Tibial artery (tissue), 4 donors: ENCODE measurements around the gene SLC16A11.
A peak's percentile ranks its signal among the peaks of the same experiment; 100 is the strongest.

ENCODE experiments used
- DNase-seq, 2 donors: peaks; one replicate each; pipeline ENCODE4 v3.0.0-alpha.2; 2019
- H3K27ac ChIP-seq, 2 donors: fragments of 200-600 bp; sonication (generic) in 1 of 2; 1 replicate in 1 of 2; 2 replicates in 1 of 2; pipeline ENCODE4 v1.5.1; 2018 to 2019; ENCODE audit warnings: mild to moderate bottlenecking in 1 of 2
- H3K27me3 ChIP-seq, 2 donors: fragments of 200-600 bp; sonication (generic) in 1 of 2; one replicate each; pipeline versions ENCODE4 v1.5.1 to v1.6.0; 2016 to 2019
- H3K36me3 ChIP-seq, 3 donors: fragments of 200-600 bp; sonication (generic) in 2 of 3; one replicate each; pipeline ENCODE4 v1.5.1; 2016 to 2019; ENCODE audit warnings: mild to moderate bottlenecking in 2 of 3
- H3K4me1 ChIP-seq, 4 donors: fragments of 200-600 bp; sonication (generic) in 2 of 4; 1 replicate in 3 of 4; 2 replicates in 1 of 4; pipeline ENCODE4 v1.5.1; 2016 to 2019
- H3K4me3 ChIP-seq, 2 donors: fragments of 200-600 bp; sonication (generic) in 1 of 2; 1 replicate in 1 of 2; 2 replicates in 1 of 2; pipeline ENCODE4 v1.5.1; 2018 to 2019; ENCODE audit warnings: mild to moderate bottlenecking in 2 of 2
- H3K9me3 ChIP-seq, 3 donors: fragments of 200-600 bp; sonication (generic) in 1 of 3; one replicate each; pipeline ENCODE4 v1.5.1; 2016 to 2019
- CTCF ChIP-seq, 2 experiments: fragments of 200-600 bp in 1 of 2; fragments of 450-650 bp in 1 of 2; IDR thresholded peaks; one replicate each; pipeline ENCODE4 v1.5.1; 2017 to 2019; ENCODE audit warnings: antibody characterized with exemption in 2 of 2, mild to moderate bottlenecking in 1 of 2, moderate library complexity in 1 of 2
- intact Hi-C: fragments of 100-400 bp; cut with DNase I; formaldehyde crosslinking; loops from one replicate; pipeline ENCODE4 v1.15.0; 2023; ENCODE audit warnings: low total_unique reads

The SLC16A11 gene

DNA sequence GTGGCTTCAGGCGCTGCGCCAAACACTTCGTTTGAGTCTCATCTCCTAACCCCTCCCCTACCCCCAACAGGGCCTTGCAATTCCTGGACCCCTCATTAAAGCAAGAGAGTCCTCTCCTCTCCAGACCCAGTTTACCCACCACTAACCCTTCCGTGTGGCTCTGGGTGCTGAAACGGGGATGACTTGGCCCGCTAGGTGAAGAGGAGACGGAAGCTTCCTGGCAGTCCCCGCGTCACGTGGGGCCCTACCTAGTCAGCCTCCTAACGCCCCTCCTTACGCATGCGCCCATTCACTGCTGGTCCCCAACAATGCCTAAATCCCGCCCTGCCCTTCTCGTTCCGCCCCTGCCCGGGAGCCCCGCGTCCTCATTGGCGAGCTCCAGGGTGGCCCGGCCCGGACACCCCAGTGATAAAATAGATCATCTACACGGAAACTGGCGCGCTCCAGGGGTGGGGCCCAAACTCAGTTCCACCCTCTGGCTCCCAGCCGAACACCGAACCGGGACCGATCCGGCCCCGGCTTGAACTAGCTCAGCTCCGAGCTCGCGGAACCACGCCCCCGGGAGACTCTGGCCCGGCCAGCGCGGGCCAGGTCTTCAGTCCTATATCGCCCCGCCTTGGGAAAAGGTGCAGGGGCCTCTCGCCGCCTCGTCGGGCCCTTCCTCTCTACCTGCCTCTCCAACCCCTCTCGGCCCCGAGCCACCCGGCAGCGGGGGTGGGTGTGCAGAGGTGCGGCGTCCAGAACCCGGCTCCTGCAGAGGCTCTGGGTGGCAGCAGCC is 8.1 kb downstream of the SLC16A11 start, which contains the start of gene SLC16A13:
TSS of gene SLC16A13 (plus strand) at position 425 of the 778 bp plus-strand sequence. CDS start 368 bp downstream, outside the sequence.
- peak within 1 kb of the TSS; percentile 43 to 51 for H3K4me3 ChIP-seq
- no peaks in the 10 kb centered on the region for H3K9me3 ChIP-seq
- no peaks in the 10 kb centered on the region for H3K36me3 ChIP-seq
- no peak for TF ChIP-seq CTCF (IDR thresholded peaks at IDR 0.05)
- DNase-seq, result peak; percentile 93
- H3K27me3 ChIP-seq, result peaks cover 0 to 58% of the 10 kb centered on the region in 2 donors
- H3K4me1 ChIP-seq, result peaks cover 0 to 19% (median 9%) of the 10 kb centered on the region in 4 donors
- intact Hi-C loops, result no loop called here
- peak within 1 kb of the TSS; percentile 34 to 45 for H3K27ac ChIP-seq

DNA sequence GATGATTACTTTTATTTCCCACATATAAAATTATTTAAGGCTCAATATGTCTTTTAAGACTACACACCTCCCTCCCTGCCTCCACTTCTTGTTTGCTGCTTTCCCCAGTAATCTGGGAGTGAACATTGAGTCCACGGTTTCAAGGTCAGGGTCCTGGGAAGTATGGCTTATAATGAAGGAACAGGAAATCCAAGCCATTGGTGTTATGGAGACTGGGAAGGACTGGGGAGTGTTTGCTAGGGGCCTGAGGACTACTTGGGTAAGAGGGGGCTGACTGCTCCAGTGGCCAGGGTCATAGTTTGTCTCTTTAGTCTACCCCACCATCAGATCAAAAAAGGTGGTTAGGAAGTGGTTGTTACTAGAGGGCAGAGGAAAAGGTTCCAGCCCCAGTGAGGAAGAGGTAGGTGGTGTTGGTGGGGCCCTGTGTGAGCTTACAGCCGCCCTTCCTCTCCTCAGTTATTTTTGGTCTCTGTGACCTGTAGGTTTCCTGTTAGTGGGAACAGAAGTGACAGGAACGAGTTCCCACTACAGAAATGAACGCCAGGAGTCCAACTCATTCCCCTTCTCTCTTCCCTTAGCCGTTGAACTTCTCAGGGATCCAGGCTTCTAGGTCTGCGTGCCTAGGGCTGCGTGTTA is 8.8 kb downstream of the SLC16A11 start:
- Histone ChIP-seq H3K4me1 (peaks cover 0 to 19% (median 9%) of the 10 kb centered on the region in 4 donors), H3K27me3 (peaks cover 0 to 56% of the 10 kb centered on the region in 2 donors), H3K27ac (peak overlapping the region; percentile 34 to 45), H3K4me3 (peak overlapping the region; percentile 43 to 51), H3K36me3 (no peaks in the 10 kb centered on the region), H3K9me3 (no peaks in the 10 kb centered on the region)
- DNase-seq, result no peak
- no peak for TF ChIP-seq CTCF (IDR thresholded peaks at IDR 0.05)
- intact Hi-C loops, result no loop called here

GRCh38 chr17:7029659-7030058 is 14.2 kb downstream of the SLC16A11 start:
- no peak overlapping the region for H3K4me3 ChIP-seq
- no peaks in the 10 kb centered on the region for H3K9me3 ChIP-seq
- H3K36me3 ChIP-seq, result no peaks in the 10 kb centered on the region
- no peak overlapping the region for H3K27ac ChIP-seq
- intact Hi-C loops, result no loop called here
- no peaks in the 10 kb centered on the region for H3K4me1 ChIP-seq
- no peak for TF ChIP-seq CTCF (IDR thresholded peaks at IDR 0.05)
- no peak for DNase-seq
- H3K27me3 ChIP-seq, result peaks cover 0 to 31% of the 10 kb centered on the region in 2 donors

DNA sequence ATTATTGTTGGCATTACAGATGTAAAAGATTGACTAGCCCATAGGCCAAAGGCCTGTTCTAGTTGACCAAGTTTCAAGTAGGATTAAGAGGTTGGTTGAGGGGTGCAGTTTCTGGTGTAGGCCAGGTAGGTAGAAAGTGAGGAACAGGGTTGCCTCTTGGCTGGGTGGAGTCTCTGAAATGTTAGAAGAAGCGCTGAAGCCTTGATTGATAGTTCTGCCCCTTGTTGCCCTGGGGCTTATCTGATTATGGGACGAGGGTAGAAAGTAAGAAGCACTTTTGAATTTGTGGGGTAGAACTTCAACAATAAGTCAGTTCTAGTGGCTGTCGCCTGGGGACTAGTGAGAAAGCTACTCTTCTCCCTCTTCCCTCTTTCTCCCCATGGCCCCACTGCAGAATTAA is 14.8 kb downstream of the SLC16A11 start:
- Histone ChIP-seq H3K4me3 (no peak overlapping the region), H3K27ac (no peak overlapping the region), H3K9me3 (no peaks in the 10 kb centered on the region), H3K36me3 (no peaks in the 10 kb centered on the region), H3K4me1 (no peaks in the 10 kb centered on the region), H3K27me3 (peaks cover 0 to 29% of the 10 kb centered on the region in 2 donors)
- no peak for DNase-seq
- intact Hi-C loops, result no loop called here
- no peak for TF ChIP-seq CTCF (IDR thresholded peaks at IDR 0.05)

DNA sequence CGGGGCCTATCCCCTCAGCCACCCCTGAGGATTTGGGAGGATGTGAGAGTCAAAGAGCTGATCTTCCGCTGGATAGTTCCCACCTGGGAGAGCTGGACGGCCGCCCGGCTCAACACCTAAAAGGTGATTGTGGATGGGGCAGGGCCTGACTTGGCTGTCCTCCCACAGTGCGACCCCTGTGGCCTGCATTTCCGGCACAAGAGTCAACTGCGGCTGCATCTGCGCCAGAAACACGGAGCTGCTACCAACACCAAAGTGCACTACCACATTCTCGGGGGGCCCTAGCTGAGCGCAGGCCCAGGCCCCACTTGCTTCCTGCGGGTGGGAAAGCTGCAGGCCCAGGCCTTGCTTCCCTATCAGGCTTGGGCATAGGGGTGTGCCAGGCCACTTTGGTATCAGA is 16.6 kb downstream of the SLC16A11 start:
- no peak for DNase-seq
- Histone ChIP-seq H3K4me3 (no peak overlapping the region), H3K4me1 (peaks cover 0 to 13% (median 10%) of the 10 kb centered on the region in 4 donors), H3K27ac (no peak overlapping the region), H3K27me3 (peaks cover 0 to 40% of the 10 kb centered on the region in 2 donors), H3K36me3 (no peaks in the 10 kb centered on the region), H3K9me3 (no peaks in the 10 kb centered on the region)
- TF ChIP-seq CTCF (IDR thresholded peaks at IDR 0.05), result no peak
- intact Hi-C loops, result no loop called here
